ENCODE measurements around the gene NSUN2. TPM values are rescaled to one million over a fixed set of nuclear protein-coding genes. Genes with fewer than 3 reads are reported as not detected.

NSUN2 gene
- polyA plus RNA-seq, 1 experiment, result 31.2 TPM

DNA sequence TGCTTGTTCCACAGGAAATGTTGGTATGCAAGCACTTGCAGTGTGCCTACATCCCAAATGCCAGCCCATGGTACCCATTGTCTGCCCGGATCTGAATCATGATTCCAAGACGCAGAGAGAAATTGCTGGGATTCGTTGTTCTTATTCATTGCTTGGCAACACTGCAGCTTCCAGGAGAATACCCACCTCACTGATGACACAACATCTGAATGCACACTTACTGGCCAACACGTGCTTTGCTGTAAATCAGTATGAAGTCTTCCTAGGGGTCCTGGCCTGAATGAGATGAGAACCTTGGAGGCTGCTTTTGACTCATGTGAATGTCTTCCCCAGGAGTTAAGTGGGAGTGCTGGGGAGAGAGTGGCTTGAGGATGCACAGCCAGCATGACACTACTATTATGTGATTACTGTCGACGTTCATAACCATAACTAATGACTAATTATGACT lies 12.0 kb upstream of the NSUN2 start:
- no peaks in the 10 kb centered on the region for H3K27me3 ChIP-seq (ENCODE audit: control insufficient read depth, insufficient read depth, low read length)
- H3K4me3 ChIP-seq (ENCODE audit: low read depth, low read length), result no peak overlapping the region
- H3K36me3 ChIP-seq (ENCODE audit: control insufficient read depth, insufficient read depth, low read length), result peaks cover 2% of the 10 kb centered on the region
- DNase-seq (ENCODE audit: low read depth), result no peak
- TF ChIP-seq, protein P1, sequence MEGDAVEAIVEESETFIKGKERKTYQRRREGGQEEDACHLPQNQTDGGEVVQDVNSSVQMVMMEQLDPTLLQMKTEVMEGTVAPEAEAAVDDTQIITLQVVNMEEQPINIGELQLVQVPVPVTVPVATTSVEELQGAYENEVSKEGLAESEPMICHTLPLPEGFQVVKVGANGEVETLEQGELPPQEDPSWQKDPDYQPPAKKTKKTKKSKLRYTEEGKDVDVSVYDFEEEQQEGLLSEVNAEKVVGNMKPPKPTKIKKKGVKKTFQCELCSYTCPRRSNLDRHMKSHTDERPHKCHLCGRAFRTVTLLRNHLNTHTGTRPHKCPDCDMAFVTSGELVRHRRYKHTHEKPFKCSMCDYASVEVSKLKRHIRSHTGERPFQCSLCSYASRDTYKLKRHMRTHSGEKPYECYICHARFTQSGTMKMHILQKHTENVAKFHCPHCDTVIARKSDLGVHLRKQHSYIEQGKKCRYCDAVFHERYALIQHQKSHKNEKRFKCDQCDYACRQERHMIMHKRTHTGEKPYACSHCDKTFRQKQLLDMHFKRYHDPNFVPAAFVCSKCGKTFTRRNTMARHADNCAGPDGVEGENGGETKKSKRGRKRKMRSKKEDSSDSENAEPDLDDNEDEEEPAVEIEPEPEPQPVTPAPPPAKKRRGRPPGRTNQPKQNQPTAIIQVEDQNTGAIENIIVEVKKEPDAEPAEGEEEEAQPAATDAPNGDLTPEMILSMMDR (IDR thresholded peaks at IDR 0.05; ENCODE audit: insufficient read depth, low read depth, low read length), result no peak
- ChIA-PET CTCF (no interaction called here), POLR2A (no interaction called here)

DNA sequence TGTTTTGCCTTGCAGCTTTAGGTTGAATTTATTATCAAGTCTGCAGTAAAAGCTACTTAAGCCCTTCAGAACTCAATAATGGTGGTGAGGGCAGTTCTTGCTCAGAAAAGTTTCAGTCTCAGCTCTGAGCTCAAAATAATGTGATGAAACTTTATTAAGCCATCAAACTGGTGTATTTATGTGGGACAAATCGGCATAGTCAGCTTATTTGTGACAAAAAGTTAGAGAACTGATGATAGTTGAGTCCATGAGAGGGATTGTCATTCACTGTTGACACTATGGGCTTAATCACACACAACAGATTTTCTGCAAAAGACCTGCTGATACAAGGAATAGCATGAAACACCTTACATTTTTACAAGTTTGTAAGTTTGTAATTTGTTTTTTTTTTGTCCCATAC lies 9.8 kb upstream of the NSUN2 start:
- TF ChIP-seq, protein P1 (IDR thresholded peaks at IDR 0.05; ENCODE audit: insufficient read depth, low read depth, low read length), result no peak
- CTCF ChIA-PET, result interaction anchor here (1.6 kb wide), 2 partner anchors 10 to 1145 kb away, joined by 3 to 7 read pairs; no protein-coding TSS in a partner anchor
- POLR2A ChIA-PET, result no interaction called here
- H3K4me3 ChIP-seq (ENCODE audit: low read depth, low read length), result no peak overlapping the region
- no peak for DNase-seq (ENCODE audit: low read depth)
- peaks cover 2% of the 10 kb centered on the region for H3K36me3 ChIP-seq (ENCODE audit: control insufficient read depth, insufficient read depth, low read length)
- no peaks in the 10 kb centered on the region for H3K27me3 ChIP-seq (ENCODE audit: control insufficient read depth, insufficient read depth, low read length)

DNA sequence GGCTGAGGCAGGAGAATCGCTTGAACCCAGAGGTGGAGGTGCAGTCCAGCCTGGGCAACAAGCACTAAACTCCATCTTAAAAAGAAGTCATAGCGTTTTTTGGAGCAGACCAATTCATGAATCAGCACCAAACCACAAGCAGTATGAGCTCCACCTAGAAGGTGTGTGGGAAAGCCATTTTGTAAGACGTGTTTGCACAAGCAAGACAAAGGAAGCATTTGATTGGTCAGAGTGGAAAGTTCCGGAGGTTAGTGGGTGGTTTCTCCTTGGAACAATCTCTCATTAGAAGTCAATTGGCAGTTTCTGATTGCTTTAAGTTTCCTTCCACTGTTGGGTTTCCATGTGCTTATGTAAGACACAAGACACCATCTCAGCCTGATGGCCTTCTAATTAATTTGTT lies 5.4 kb upstream of the NSUN2 start:
- POLR2A ChIA-PET, result no interaction called here

DNA sequence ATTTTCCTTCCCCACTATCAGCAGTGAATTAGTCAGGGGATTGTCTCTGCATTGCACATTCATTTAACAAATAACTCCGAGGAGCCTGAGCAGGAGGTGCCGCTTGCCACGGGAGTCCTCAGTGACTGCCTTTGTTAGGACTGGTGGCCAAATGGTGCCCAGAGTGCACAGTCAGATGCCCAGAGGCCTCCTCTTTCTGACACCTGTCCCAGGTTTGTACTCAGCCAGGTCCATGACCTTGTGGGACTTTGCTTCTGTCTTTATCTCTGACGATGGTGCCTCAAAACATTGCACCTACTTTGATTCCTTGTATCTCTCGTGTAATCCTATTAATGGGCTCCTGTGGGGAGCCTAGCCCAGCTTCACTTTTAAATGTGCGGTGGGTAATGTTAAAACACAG lies 4.7 kb upstream of the NSUN2 start:
- Histone ChIP-seq H3K27me3 (ENCODE audit: control insufficient read depth, insufficient read depth, low read length) (no peaks in the 10 kb centered on the region), H3K36me3 (ENCODE audit: control insufficient read depth, insufficient read depth, low read length) (peaks cover 2% of the 10 kb centered on the region), H3K4me3 (ENCODE audit: low read depth, low read length) (no peak overlapping the region)
- TF ChIP-seq, protein P1 (IDR thresholded peaks at IDR 0.05; ENCODE audit: insufficient read depth, low read depth, low read length), result no peak
- no peak for DNase-seq (ENCODE audit: low read depth)
- CTCF ChIA-PET, result interaction anchor here (0.8 kb wide), 1 partner anchor 9 kb away, joined by 3 read pairs; no protein-coding TSS in a partner anchor
- POLR2A ChIA-PET, result no interaction called here

More for the DNA sequence above, 5.4 kb upstream of the NSUN2 start:
- Histone ChIP-seq H3K27me3 (ENCODE audit: control insufficient read depth, insufficient read depth, low read length) (no peaks in the 10 kb centered on the region), H3K36me3 (ENCODE audit: control insufficient read depth, insufficient read depth, low read length) (peaks cover 2% of the 10 kb centered on the region), H3K4me3 (ENCODE audit: low read depth, low read length) (no peak overlapping the region)
- CTCF ChIA-PET, result interaction anchor here (0.8 kb wide), 1 partner anchor 10 kb away, joined by 3 read pairs; no protein-coding TSS in a partner anchor
- TF ChIP-seq, protein P1 (IDR thresholded peaks at IDR 0.05; ENCODE audit: insufficient read depth, low read depth, low read length), result no peak
- no peak for DNase-seq (ENCODE audit: low read depth)

DNA sequence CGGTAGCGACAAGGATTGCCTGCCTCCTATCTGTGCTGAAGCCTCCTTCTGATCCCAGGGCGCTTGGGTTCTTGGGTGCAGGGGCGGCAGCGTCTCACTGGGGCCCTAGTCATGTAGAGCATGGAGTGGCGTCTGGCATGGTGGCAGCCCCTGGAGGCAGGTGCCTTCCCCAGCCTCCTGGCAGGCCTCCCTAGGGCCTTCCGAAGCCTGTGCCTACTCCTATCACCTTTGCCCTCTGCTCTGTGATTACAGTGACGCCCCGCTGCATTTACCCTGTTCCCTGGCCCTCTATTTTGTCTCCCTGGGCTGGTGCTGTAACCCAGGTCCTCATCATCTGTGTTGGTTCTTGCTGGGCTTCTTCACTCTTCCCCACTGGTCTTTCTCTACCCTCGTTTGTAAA lies 4.2 kb upstream of the NSUN2 start:
- CTCF ChIA-PET, result no interaction called here
- no peak for DNase-seq (ENCODE audit: low read depth)
- POLR2A ChIA-PET, result no interaction called here
- Histone ChIP-seq H3K36me3 (ENCODE audit: control insufficient read depth, insufficient read depth, low read length) (peaks cover 2% of the 10 kb centered on the region), H3K27me3 (ENCODE audit: control insufficient read depth, insufficient read depth, low read length) (no peaks in the 10 kb centered on the region), H3K4me3 (ENCODE audit: low read depth, low read length) (no peak overlapping the region)
- TF ChIP-seq, protein P1 (IDR thresholded peaks at IDR 0.05; ENCODE audit: insufficient read depth, low read depth, low read length), result no peak

All from BJ (cell line).